Keratinocyte (primary cell): ENCODE data around the gene ADRB1. TPM values are rescaled to one million over a fixed set of nuclear protein-coding genes. Genes with fewer than 3 reads are reported as not detected.

Source experiments
- DNase-seq: peaks from one replicate; pipeline ENCODE4 v3.0.0-alpha.2; 2011; ENCODE audit warnings: low read depth, missing footprints, low spot score
- FAIRE-seq: peaks from 2 replicates; lab custom pipeline; 2011; peaks lifted over from hg19 to GRCh38; lab: Jason Lieb, UNC
- H2AFZ ChIP-seq: 2 replicates; pipeline ENCODE4 v1.6.0; 2012; ENCODE audit warnings: low read length, control low read depth, inconsistent platforms; ENCODE audit not compliant: control insufficient read depth
- H3K27ac ChIP-seq: 2 replicates; pipeline ENCODE4 v1.5.1; 2011; ENCODE audit warnings: low read length; ENCODE audit not compliant: control insufficient read depth, insufficient read depth
- H3K27me3 ChIP-seq: 3 replicates; pipeline ENCODE4 v1.6.0; 2011; ENCODE audit warnings: low read length; ENCODE audit not compliant: control insufficient read depth, insufficient read depth; ENCODE audit errors: extremely low read depth
- H3K36me3 ChIP-seq, 2 experiments: 2 replicates in 1 of 2; 3 replicates in 1 of 2; pipeline ENCODE4 v1.5.1; 2011; ENCODE audit warnings: low read length in 2 of 2, mild to moderate bottlenecking in 1 of 2; ENCODE audit not compliant: control insufficient read depth in 2 of 2, insufficient read depth in 2 of 2; ENCODE audit errors: extremely low read depth in 1 of 2
- H3K4me1 ChIP-seq: 3 replicates; pipeline ENCODE4 v1.5.1; 2011; ENCODE audit warnings: low read length; ENCODE audit not compliant: control insufficient read depth, insufficient read depth; ENCODE audit errors: extremely low read depth
- H3K4me2 ChIP-seq: 3 replicates; pipeline ENCODE4 v1.6.0; 2011; ENCODE audit warnings: low read depth, low read length; ENCODE audit not compliant: control insufficient read depth, insufficient read depth; ENCODE audit errors: extremely low read depth
- H3K4me3 ChIP-seq, 3 experiments: fragments of 200-600 bp in 1 of 3; sonication (generic) in 1 of 3; 2 replicates in 2 of 3; 3 replicates in 1 of 3; pipeline ENCODE4 v1.5.1; 2011 to 2016; ENCODE audit warnings: low read length in 3 of 3, mild to moderate bottlenecking in 3 of 3, control low read depth in 2 of 3, inconsistent platforms in 1 of 3, low read depth in 1 of 3, mixed read lengths in 1 of 3, mixed run types in 1 of 3, moderate library complexity in 1 of 3; ENCODE audit not compliant: control insufficient read depth in 2 of 3, insufficient read depth in 2 of 3; ENCODE audit errors: extremely low read depth in 1 of 3
- H3K79me2 ChIP-seq: 2 replicates; pipeline ENCODE4 v1.6.0; 2012; ENCODE audit warnings: low read length; ENCODE audit not compliant: control insufficient read depth, insufficient read depth
- H3K9ac ChIP-seq: 3 replicates; pipeline ENCODE4 v1.6.0; 2011; ENCODE audit warnings: low read length; ENCODE audit not compliant: control insufficient read depth, insufficient read depth; ENCODE audit errors: extremely low read depth
- H3K9me1 ChIP-seq: 3 replicates; pipeline ENCODE4 v1.6.0; 2011; ENCODE audit warnings: low read length; ENCODE audit not compliant: control insufficient read depth, insufficient read depth; ENCODE audit errors: extremely low read depth
- H3K9me3 ChIP-seq: 2 replicates; pipeline ENCODE4 v1.5.1; 2012; ENCODE audit warnings: low read depth, low read length; ENCODE audit not compliant: control insufficient read depth
- H4K20me1 ChIP-seq: 3 replicates; pipeline ENCODE4 v1.6.0; 2011; ENCODE audit warnings: low read length; ENCODE audit not compliant: control insufficient read depth, insufficient read depth; ENCODE audit errors: extremely low read depth
- CTCF ChIP-seq, 3 experiments: IDR thresholded peaks in 1 of 3; conservative IDR thresholded peaks in 1 of 3; optimal IDR thresholded peaks in 1 of 3; 2 replicates in 2 of 3; 3 replicates in 1 of 3; pipeline versions ENCODE3 to v1.5.1; 2011; ENCODE audit warnings: low read length in 3 of 3, mild to moderate bottlenecking in 3 of 3, moderate library complexity in 2 of 3, control low read depth in 1 of 3, inconsistent platforms in 1 of 3; ENCODE audit not compliant: insufficient read depth in 2 of 3; ENCODE audit errors: extremely low read depth in 1 of 3
- EZH2 ChIP-seq: IDR thresholded peaks from one replicate; pipeline ENCODE4 v1.6.1; 2012; ENCODE audit warnings: inconsistent platforms, mild to moderate bottlenecking, low read length, moderate library complexity
- dilution Hi-C: fragments of 300-500 bp; cut with MboI; formaldehyde crosslinking; loops from one replicate; pipeline ENCODE4 v1.7.0; 2020; ENCODE audit warnings: low sequenced_read_pairs; ENCODE audit not compliant: extremely low pct_ligation_motif_present
- polyA plus RNA-seq, 5 experiments: library from polyadenylated mRNA; depleted of rRNA in 3 of 5; stranded (reverse) in 3 of 5; stranded (forward) in 1 of 5; unstranded in 1 of 5; fragments of >200 nt; gene quantifications; 1 replicate in 1 of 5; 2 replicates in 3 of 5; 3 replicates in 1 of 5; pipeline versions ENCODE4 v1.2.1 to v1.2.3, GENCODE V29; 2011 to 2012; ENCODE audit warnings: missing spikeins in 2 of 5, low read depth in 1 of 5, low replicate concordance in 1 of 5

ADRB1 gene
- polyA plus RNA-seq, 1 donor (not counting 4 experiments of a cell fraction or from before 2014, with no cell fraction given) = 0.05 TPM

- H3K27me3 ChIP-seq = peaks cover 28% of the 10 kb centered on the region
- no peak overlapping the region for H3K9ac ChIP-seq
- no peaks in the 10 kb centered on the region for H3K36me3 ChIP-seq
- no peaks in the 10 kb centered on the region for H3K9me1 ChIP-seq
- H3K4me1 ChIP-seq = peaks cover 5% of the 10 kb centered on the region
- H3K79me2 ChIP-seq = no peaks in the 10 kb centered on the region
- dilution Hi-C loops = no loop called here
- DNase-seq (no peak), FAIRE-seq (no peak)
- H3K4me2 ChIP-seq = no peak overlapping the region
- no peak overlapping the region for H3K4me3 ChIP-seq
- H4K20me1 ChIP-seq = no peaks in the 10 kb centered on the region
- peaks cover 5% of the 10 kb centered on the region for H3K9me3 ChIP-seq
- no peak overlapping the region for H3K27ac ChIP-seq
- TF ChIP-seq CTCF (optimal IDR thresholded peaks at IDR 0.05 in 1 of 3, IDR thresholded peaks at IDR 0.05 in 1 of 3, conservative IDR thresholded peaks at IDR 0.05 in 1 of 3; ENCODE audit: extremely low read depth in 1 of 3, insufficient read depth in 2 of 3, low read length in 3 of 3) (no peak), EZH2 (no peak)
- H2AFZ ChIP-seq = no peak overlapping the region
Observed at GRCh38 chr10:114046087-114046458, 2.4 kb downstream of the ADRB1 start.

- dilution Hi-C loops = no loop called here
- no peaks in the 10 kb centered on the region for H4K20me1 ChIP-seq
- H3K4me3 ChIP-seq = no peak overlapping the region
- H3K4me2 ChIP-seq = no peak overlapping the region
- H3K27ac ChIP-seq = no peak overlapping the region
- H3K79me2 ChIP-seq = no peaks in the 10 kb centered on the region
- no peaks in the 10 kb centered on the region for H3K36me3 ChIP-seq
- no peak for TF ChIP-seq CTCF (optimal IDR thresholded peaks at IDR 0.05 in 1 of 3, IDR thresholded peaks at IDR 0.05 in 1 of 3, conservative IDR thresholded peaks at IDR 0.05 in 1 of 3; ENCODE audit: extremely low read depth in 1 of 3, insufficient read depth in 2 of 3, low read length in 3 of 3)
- no peak for TF ChIP-seq EZH2
- H3K27me3 ChIP-seq = peaks cover 28% of the 10 kb centered on the region
- H3K4me1 ChIP-seq = no peaks in the 10 kb centered on the region
- H3K9ac ChIP-seq = no peak overlapping the region
- no peak for FAIRE-seq
- H2AFZ ChIP-seq = no peak overlapping the region
- no peaks in the 10 kb centered on the region for H3K9me1 ChIP-seq
- H3K9me3 ChIP-seq = peaks cover 5% of the 10 kb centered on the region
- DNase-seq = no peak
Observed at GRCh38 chr10:114048472-114048871, 4.8 kb downstream of the ADRB1 start.
